PC-9 (cell line): Measurements from ENCODE around the gene PIR. TPM values are rescaled to one million over a fixed set of nuclear protein-coding genes. Genes with fewer than 3 reads are reported as not detected.

Source experiments
- BruUV-seq: library from RNA; stranded (reverse); fragments of 400-500 nt; replicated peaks from 2 replicates; lab custom pipeline; 2021; lab: Mats Ljungman, UMichigan
- CTCF ChIA-PET: fragments of 300-600 bp; sonication (Branson Sonifier 250); formaldehyde crosslinking; loops from one replicate; lab custom pipeline; 2022; ENCODE audit warnings: antibody characterized with exemption; lab: Charles Lee
- POLR2A ChIA-PET: fragments of 300-600 bp; sonication (Branson Sonifier 250); formaldehyde crosslinking; loops from one replicate; lab custom pipeline; 2022; ENCODE audit warnings: antibody characterized with exemption; ENCODE audit not compliant: unreplicated experiment; lab: Charles Lee
- DNase-seq, 2 experiments: peaks; one replicate each; pipeline versions ENCODE4 v3.0.0 to v3.0.0-alpha.2; 2015 to 2022; ENCODE audit warnings: mixed read lengths in 1 of 2
- H2AFZ ChIP-seq: fragments of 200-600 bp; sonication (generic); 2 replicates; pipeline ENCODE4 v1.8.1; 2017; ENCODE audit warnings: antibody characterized with exemption
- H3F3A ChIP-seq: fragments of 200-600 bp; sonication (generic); 2 replicates; pipeline ENCODE4 v1.8.1; 2017; ENCODE audit warnings: antibody characterized with exemption, mild to moderate bottlenecking, low read depth; ENCODE audit not compliant: insufficient read depth
- H3K27ac ChIP-seq: fragments of 200-600 bp; sonication (generic); 2 replicates; pipeline ENCODE4 v1.6.1; 2016; ENCODE audit warnings: mixed run types
- H3K27me3 ChIP-seq: fragments of 200-600 bp; sonication (generic); 2 replicates; pipeline ENCODE4 v1.6.1; 2016; ENCODE audit warnings: low read depth, mixed run types; ENCODE audit not compliant: insufficient read depth
- H3K36me3 ChIP-seq: fragments of 200-600 bp; sonication (generic); 2 replicates; pipeline ENCODE4 v1.6.1; 2016; ENCODE audit warnings: low read depth, mixed run types
- H3K4me1 ChIP-seq: fragments of 200-600 bp; sonication (generic); replicated peaks from 2 replicates; pipeline ENCODE4 v1.6.1; 2016; ENCODE audit warnings: mixed run types; ENCODE audit not compliant: insufficient read depth
- H3K4me2 ChIP-seq: fragments of 200-600 bp; sonication (generic); 2 replicates; pipeline ENCODE4 v1.6.1; 2017; ENCODE audit warnings: mixed run types
- H3K4me3 ChIP-seq: fragments of 200-600 bp; sonication (generic); 2 replicates; pipeline ENCODE4 v1.6.1; 2016; ENCODE audit warnings: mixed run types
- H3K79me2 ChIP-seq: fragments of 200-600 bp; sonication (generic); 2 replicates; pipeline ENCODE4 v1.6.1; 2017; ENCODE audit warnings: low read depth, mixed run types
- H3K9me2 ChIP-seq: fragments of 200-600 bp; sonication (generic); 2 replicates; pipeline ENCODE4 v1.8.1; 2017; ENCODE audit warnings: mild to moderate bottlenecking; ENCODE audit not compliant: insufficient read depth
- H3K9me3 ChIP-seq: fragments of 200-600 bp; sonication (generic); 2 replicates; pipeline ENCODE4 v1.8.1; 2016; ENCODE audit warnings: low read depth; ENCODE audit not compliant: insufficient read depth
- H4K20me1 ChIP-seq: fragments of 200-600 bp; sonication (generic); 2 replicates; pipeline ENCODE4 v1.8.1; 2017; ENCODE audit not compliant: insufficient read depth
- EZH2 ChIP-seq: fragments of 200-600 bp; sonication (generic); IDR thresholded peaks from 2 replicates; pipeline ENCODE4 v1.8.0; 2017; ENCODE audit warnings: antibody characterized with exemption, low read depth
- intact Hi-C: fragments of 100-400 bp; cut with micrococcal nuclease; formaldehyde crosslinking; loops from one replicate; pipeline ENCODE4 v1.10.0; 2022; ENCODE audit not compliant: unreplicated experiment
- total RNA-seq: library from RNA; stranded (reverse); gene quantifications from 2 replicates; pipeline ENCODE4 v1.2.3, GENCODE V29; 2021
- TF ChIP-seq, protein P1 (sequence below): fragments of 200-600 bp; sonication (generic); conservative IDR thresholded peaks from 2 replicates; pipeline ENCODE4 v1.6.1; 2017; ENCODE audit warnings: mixed run types, antibody characterized with exemption, mild to moderate bottlenecking, moderate library complexity

PIR gene
- total RNA-seq, 1 experiment from 2014 or later: 197 TPM

DNA sequence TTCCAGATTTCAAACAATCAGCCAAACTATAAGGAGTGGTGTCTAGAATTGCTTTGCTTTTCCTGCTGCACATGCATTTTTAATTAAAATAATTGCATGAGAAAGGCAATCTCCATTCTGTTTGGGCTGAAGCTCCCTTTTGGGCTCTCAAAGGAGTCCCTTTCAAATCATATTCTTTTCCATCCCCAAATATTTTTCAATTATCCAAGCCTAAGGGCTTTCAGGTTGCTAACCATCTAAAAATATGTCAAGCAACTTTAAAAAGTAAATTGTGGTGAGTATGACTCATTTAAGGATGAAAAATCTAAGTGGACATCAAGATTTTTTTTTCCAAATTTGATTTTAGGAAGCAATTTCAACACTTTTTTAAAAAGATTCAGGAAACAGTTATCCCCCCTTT, 28.4 kb downstream of the PIR start:
- Histone ChIP-seq H3K79me2 (peaks cover 6% of the 10 kb centered on the region; the same call in 1 of the 2 replicates), H3K27ac (no peak overlapping the region), H3K4me3 (no peak overlapping the region), H3K4me2 (no peak overlapping the region), H2AFZ (no peak overlapping the region), H3K9me3 (no peaks in the 10 kb centered on the region), H3K27me3 (no peaks in the 10 kb centered on the region), H3F3A (no peaks in the 10 kb centered on the region), H3K9me2 (no peaks in the 10 kb centered on the region), H3K4me1 (no peaks in the 10 kb centered on the region), H3K36me3 (peaks cover 13% of the 10 kb centered on the region; the same call in 1 of the 2 replicates), H4K20me1 (no peaks in the 10 kb centered on the region)
- ChIA-PET POLR2A (interaction anchor here (0.7 kb wide), 1 partner anchor 1617 kb away, joined by 3 read pairs; no protein-coding TSS in a partner anchor), CTCF (no interaction called here)
- no peak for TF ChIP-seq EZH2
- TF ChIP-seq, protein P1, sequence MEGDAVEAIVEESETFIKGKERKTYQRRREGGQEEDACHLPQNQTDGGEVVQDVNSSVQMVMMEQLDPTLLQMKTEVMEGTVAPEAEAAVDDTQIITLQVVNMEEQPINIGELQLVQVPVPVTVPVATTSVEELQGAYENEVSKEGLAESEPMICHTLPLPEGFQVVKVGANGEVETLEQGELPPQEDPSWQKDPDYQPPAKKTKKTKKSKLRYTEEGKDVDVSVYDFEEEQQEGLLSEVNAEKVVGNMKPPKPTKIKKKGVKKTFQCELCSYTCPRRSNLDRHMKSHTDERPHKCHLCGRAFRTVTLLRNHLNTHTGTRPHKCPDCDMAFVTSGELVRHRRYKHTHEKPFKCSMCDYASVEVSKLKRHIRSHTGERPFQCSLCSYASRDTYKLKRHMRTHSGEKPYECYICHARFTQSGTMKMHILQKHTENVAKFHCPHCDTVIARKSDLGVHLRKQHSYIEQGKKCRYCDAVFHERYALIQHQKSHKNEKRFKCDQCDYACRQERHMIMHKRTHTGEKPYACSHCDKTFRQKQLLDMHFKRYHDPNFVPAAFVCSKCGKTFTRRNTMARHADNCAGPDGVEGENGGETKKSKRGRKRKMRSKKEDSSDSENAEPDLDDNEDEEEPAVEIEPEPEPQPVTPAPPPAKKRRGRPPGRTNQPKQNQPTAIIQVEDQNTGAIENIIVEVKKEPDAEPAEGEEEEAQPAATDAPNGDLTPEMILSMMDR: no peak
- no peak for DNase-seq
- intact Hi-C loops: loop anchor here (10.0 kb wide), 1 partner anchor 50 kb away; no protein-coding TSS in a partner anchor
- BruUV-seq: no TSS peak

DNA sequence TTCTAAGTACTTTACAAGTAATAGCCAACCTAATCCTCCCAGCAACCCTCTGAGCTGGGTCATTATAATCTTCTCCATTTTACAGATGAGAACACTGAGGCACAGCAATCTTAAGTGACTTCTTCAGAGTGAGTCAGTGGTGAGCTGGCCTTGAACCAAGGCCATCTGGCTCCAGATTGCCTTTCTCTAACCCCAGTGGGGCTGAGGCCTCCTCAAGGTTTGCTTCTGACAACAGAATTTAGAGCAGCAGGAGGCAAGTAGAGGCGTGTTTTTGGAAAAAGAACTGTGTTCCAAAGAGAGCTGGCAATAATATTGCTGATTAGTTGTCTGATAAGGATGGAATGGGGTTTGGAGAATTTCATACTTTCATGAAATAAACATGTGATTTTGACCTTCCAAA, 41.2 kb downstream of the PIR start:
- Histone ChIP-seq H3K27me3 (no peaks in the 10 kb centered on the region), H3K9me3 (no peaks in the 10 kb centered on the region), H3K9me2 (no peaks in the 10 kb centered on the region), H3K36me3 (peaks cover 12% of the 10 kb centered on the region), H3K79me2 (no peaks in the 10 kb centered on the region), H2AFZ (no peak overlapping the region), H3K4me3 (no peak overlapping the region), H3K4me2 (no peak overlapping the region), H3K27ac (no peak overlapping the region), H4K20me1 (no peaks in the 10 kb centered on the region), H3K4me1 (no peaks in the 10 kb centered on the region), H3F3A (no peaks in the 10 kb centered on the region)
- ChIA-PET CTCF (interaction anchor here (0.7 kb wide), 1 partner anchor 16 kb away, joined by 3 read pairs; no protein-coding TSS in a partner anchor), POLR2A (no interaction called here)
- intact Hi-C loops: no loop called here
- TF ChIP-seq, protein P1: no peak
- TF ChIP-seq EZH2: no peak
- no peak for DNase-seq
- BruUV-seq: no TSS peak

DNA sequence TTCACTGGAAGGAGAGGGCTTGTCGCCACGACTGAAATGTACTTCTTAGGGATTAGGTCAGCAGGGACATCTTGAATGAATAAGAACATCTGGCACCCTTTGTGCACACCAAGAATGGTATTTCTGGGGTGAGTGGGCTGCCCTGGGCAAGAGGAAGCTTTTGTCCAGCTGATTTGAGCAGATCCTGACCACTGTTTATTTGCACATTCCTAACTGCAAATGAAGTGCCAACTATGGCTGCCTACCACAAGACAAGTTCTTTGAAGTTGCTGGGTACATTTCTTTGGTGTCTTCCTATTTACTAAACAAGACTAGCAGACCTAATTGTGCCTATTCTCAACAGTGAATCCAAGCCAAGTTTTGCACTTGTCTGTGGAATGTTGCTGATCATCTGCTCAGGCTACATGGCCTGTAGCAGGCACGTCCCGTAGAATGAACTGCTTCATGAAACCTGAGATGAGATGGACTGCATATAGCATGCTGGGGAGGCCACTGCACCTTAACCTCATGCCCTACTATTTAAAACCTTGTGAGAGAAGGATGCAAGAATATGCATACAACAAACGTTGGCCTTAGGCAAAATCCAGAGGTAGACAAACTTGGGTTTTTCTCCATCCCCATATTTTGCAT, 45.0 kb downstream of the PIR start:
- TF ChIP-seq EZH2: no peak
- TF ChIP-seq, protein P1: no peak

More for the DNA sequence above, 45.0 kb downstream of the PIR start:
- H3K36me3 ChIP-seq: peaks cover 4% of the 10 kb centered on the region
- H2AFZ ChIP-seq: no peak overlapping the region
- no peak for DNase-seq
- no peaks in the 10 kb centered on the region for H3K79me2 ChIP-seq
- ChIA-PET POLR2A (no interaction called here), CTCF (no interaction called here)
- H3K4me1 ChIP-seq: no peaks in the 10 kb centered on the region
- BruUV-seq: no TSS peak
- H3K4me3 ChIP-seq: no peak overlapping the region
- H4K20me1 ChIP-seq: no peaks in the 10 kb centered on the region
- H3K9me3 ChIP-seq: no peaks in the 10 kb centered on the region
- intact Hi-C loops: no loop called here
- no peaks in the 10 kb centered on the region for H3K27me3 ChIP-seq
- no peaks in the 10 kb centered on the region for H3F3A ChIP-seq
- no peak overlapping the region for H3K27ac ChIP-seq
- H3K9me2 ChIP-seq: no peaks in the 10 kb centered on the region
- H3K4me2 ChIP-seq: no peak overlapping the region
